Erythroblast (primary cell): ENCODE results near the gene REV3L.

Source experiments
- GATA1 ChIP-seq: IDR thresholded peaks from 2 replicates; pipeline ENCODE4 v1.6.1; 2011; ENCODE audit warnings: low read depth, mild to moderate bottlenecking, control low read depth, low read length, moderate library complexity
- POLR2A ChIP-seq: IDR thresholded peaks from 2 replicates; pipeline ENCODE4 v1.6.1; 2011; ENCODE audit warnings: mild to moderate bottlenecking, low read length

DNA sequence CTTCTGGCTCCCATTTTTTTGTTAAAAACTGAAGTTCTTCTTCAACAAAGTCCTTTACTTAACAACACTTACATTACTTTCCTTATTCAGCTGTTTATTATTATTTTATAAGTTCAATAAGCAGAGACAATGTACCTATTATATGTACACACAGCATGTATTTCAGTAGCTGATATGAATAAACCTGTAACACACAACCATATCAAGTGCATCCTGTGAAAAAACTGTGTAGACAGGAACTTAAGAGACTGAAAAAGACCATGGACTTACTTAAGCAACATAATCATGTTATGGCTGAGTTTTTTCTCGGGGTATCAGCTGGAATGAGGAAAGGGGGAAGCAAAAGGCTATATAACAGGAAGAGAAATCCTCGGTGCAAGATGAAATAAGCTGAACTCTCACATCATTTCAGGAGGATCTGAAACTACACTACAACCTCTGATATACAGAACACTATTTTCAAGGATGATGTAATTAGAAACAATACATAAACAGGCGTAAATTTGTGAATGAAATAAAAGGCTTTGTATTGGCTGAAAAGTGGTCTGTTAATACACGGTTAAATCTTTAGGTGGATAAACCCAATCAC is 70.9 kb downstream of the REV3L start:
- TF ChIP-seq POLR2A = no peak
- TF ChIP-seq GATA1 = no peak
